ENCODE data around the gene PARP9. TPM values are rescaled to one million over a fixed set of nuclear protein-coding genes. Genes with fewer than 3 reads are reported as not detected.

Gene PARP9
- total and polyA plus RNA-seq, 2 donors (not counting 1 experiment from before 2014, with no cell fraction given): 19.6 to 31.2 TPM

DNA sequence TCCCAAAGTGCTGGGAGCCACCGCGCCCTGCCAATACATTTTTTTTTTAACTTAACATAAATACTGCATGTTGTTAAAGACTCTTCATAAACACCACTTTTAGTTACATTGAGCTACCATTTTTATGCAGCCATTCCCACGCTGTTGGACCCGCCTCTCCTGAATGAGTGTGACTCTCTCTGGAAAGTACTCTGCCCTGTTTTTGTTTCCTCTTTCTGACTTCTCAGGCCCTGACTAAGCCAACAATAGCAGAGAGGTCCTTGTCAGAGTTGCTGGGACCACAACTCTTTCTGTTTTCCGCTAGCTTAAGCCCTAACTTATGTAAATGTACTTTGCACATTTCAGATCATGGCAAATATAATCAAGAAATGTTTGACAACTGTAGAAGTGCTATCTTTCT is 48.6 kb upstream of the PARP9 start:
- Histone ChIP-seq H2AFZ (ENCODE audit: insufficient read depth, low read depth, low read length, poor library complexity, severe bottlenecking) (no peak overlapping the region), H3K79me2 (ENCODE audit: control insufficient read depth, insufficient read depth, low read length) (peaks cover 42% of the 10 kb centered on the region), H3K4me2 (replicated peaks; ENCODE audit: low read depth, low read length, poor library complexity, severe bottlenecking) (no peak overlapping the region), H3K9ac (ENCODE audit: low read length) (no peak overlapping the region), H3K4me3 (ENCODE audit: control extremely low read depth in 1 of 5, extremely low read depth in 1 of 5, insufficient read depth in 1 of 5, low read depth in 2 of 5, low read length in 4 of 5) (no peak overlapping the region), H4K20me1 (ENCODE audit: control insufficient read depth, insufficient read depth, low read length, poor library complexity, severe bottlenecking) (peaks cover 5% of the 10 kb centered on the region), H3K27ac (ENCODE audit: low read length in 2 of 2) (no peak overlapping the region), H3K9me3 (ENCODE audit: control extremely low read depth in 1 of 3, control insufficient read depth in 2 of 3, insufficient read depth in 1 of 3, low read length in 2 of 3) (no peaks in the 10 kb centered on the region), H3K4me1 (ENCODE audit: control insufficient read depth in 2 of 2, insufficient read depth in 2 of 2, low read length in 2 of 2) (peaks cover 16 to 28% of the 10 kb centered on the region in 2 donors), H3K27me3 (replicated peaks in 1 of 4; ENCODE audit: control extremely low read depth in 1 of 4, control insufficient read depth in 3 of 4, insufficient read depth in 4 of 4, low read length in 3 of 4) (no peaks in the 10 kb centered on the region), H3K36me3 (replicated peaks in 1 of 2; ENCODE audit: control extremely low read depth in 1 of 2, control insufficient read depth in 1 of 2, extremely low read depth in 1 of 2, insufficient read depth in 2 of 2, low read length in 1 of 2) (peaks cover 10 to 75% of the 10 kb centered on the region in 2 experiments)
- Mint-ChIP-seq H3K9me3 (ENCODE audit: insufficient read depth) (no peaks in the 10 kb centered on the region), H3K27me3 (no peaks in the 10 kb centered on the region), H3K4me1 (peaks cover 40% of the 10 kb centered on the region), H3K4me3 (no peak overlapping the region), H3K27ac (peak overlapping the region; percentile 56)
- 98% methylated on average over 4 of the region's 5 CpGs for WGBS (ENCODE audit: insufficient coverage)
- intact Hi-C loops (cut with micrococcal nuclease): no loop called here
- ATAC-seq (ENCODE audit: low read depth) (no peak), DNase-seq (no peak)
- CTCF ChIA-PET: interaction anchor here (1.1 to 1.4 kb wide), 2 partner anchors 18 to 67 kb away, joined by 3 to 5 read pairs; no protein-coding TSS in a partner anchor
- POLR2A ChIA-PET: interaction anchor here (0.8 kb wide), 1 partner anchor 88 kb away, joined by 4 read pairs; no protein-coding TSS in a partner anchor
- no peak for TF ChIP-seq EZH2 (IDR thresholded peaks at IDR 0.05; ENCODE audit: borderline replicate concordance, insufficient read depth, low read depth, low read length, poor library complexity, severe bottlenecking)
- TF ChIP-seq, protein P1, sequence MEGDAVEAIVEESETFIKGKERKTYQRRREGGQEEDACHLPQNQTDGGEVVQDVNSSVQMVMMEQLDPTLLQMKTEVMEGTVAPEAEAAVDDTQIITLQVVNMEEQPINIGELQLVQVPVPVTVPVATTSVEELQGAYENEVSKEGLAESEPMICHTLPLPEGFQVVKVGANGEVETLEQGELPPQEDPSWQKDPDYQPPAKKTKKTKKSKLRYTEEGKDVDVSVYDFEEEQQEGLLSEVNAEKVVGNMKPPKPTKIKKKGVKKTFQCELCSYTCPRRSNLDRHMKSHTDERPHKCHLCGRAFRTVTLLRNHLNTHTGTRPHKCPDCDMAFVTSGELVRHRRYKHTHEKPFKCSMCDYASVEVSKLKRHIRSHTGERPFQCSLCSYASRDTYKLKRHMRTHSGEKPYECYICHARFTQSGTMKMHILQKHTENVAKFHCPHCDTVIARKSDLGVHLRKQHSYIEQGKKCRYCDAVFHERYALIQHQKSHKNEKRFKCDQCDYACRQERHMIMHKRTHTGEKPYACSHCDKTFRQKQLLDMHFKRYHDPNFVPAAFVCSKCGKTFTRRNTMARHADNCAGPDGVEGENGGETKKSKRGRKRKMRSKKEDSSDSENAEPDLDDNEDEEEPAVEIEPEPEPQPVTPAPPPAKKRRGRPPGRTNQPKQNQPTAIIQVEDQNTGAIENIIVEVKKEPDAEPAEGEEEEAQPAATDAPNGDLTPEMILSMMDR (IDR thresholded peaks at IDR 0.05): no peak

DNA sequence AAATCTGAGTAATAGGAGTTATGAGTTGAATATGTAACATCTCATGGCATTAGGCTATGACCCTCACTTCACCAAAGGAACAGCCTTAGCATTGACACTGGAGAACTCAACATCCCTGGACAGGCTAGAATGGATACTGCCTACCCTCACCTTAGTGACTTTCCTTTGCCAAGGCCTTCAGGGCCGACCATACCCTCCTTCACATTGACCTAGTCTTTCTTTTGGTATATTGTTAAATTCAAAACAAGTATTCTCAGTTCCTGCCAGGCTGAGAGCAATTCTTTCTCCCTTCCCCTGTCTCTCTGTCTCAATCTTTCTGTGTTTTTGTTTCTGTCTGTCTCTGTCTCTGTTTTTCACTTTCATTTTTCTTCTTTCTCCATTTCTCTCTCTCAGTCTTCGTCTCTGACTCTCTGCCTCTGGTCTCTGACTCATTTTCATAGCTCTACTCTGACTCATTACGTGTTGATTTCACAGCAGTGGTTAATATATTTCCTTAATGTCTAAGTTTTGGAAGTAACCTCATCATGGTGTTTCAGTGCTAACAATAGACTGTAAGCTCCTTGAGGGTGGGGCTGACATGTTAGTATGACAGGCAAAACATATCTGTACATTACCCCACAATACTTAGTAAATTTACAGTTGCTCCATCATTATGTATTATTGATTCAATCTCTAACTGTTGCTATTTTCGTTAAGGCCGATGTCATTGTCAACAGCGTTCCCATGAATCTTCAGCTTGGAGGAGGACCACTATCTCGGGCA is 45.9 kb upstream of the PARP9 start:
- Mint-ChIP-seq H3K9me3 (ENCODE audit: insufficient read depth) (no peaks in the 10 kb centered on the region), H3K27ac (peak overlapping the region; percentile 86), H3K27me3 (no peaks in the 10 kb centered on the region), H3K4me1 (peaks cover 27% of the 10 kb centered on the region), H3K4me3 (peak overlapping the region; percentile 73)
- ATAC-seq (ENCODE audit: low read depth) (peak; percentile 80), DNase-seq (no peak)
- H3K79me2 ChIP-seq (ENCODE audit: control insufficient read depth, insufficient read depth, low read length): peaks cover 61% of the 10 kb centered on the region
- no peak for TF ChIP-seq EZH2 (IDR thresholded peaks at IDR 0.05; ENCODE audit: borderline replicate concordance, insufficient read depth, low read depth, low read length, poor library complexity, severe bottlenecking)
- TF ChIP-seq, protein P1 (IDR thresholded peaks at IDR 0.05): no peak
- no peak overlapping the region for H3K9ac ChIP-seq (ENCODE audit: low read length)
- peak overlapping the region in 1 of 2 donors; percentile 78 for H3K27ac ChIP-seq (ENCODE audit: low read length in 2 of 2)
- no peak overlapping the region for H2AFZ ChIP-seq (ENCODE audit: insufficient read depth, low read depth, low read length, poor library complexity, severe bottlenecking)
- 100% methylated on average over 4 of the region's 7 CpGs for WGBS (ENCODE audit: insufficient coverage)
- H3K4me2 ChIP-seq (replicated peaks; ENCODE audit: low read depth, low read length, poor library complexity, severe bottlenecking): no peak overlapping the region
- no peaks in the 10 kb centered on the region for H3K27me3 ChIP-seq (replicated peaks in 1 of 4; ENCODE audit: control extremely low read depth in 1 of 4, control insufficient read depth in 3 of 4, insufficient read depth in 4 of 4, low read length in 3 of 4)
- H3K36me3 ChIP-seq (replicated peaks in 1 of 2; ENCODE audit: control extremely low read depth in 1 of 2, control insufficient read depth in 1 of 2, extremely low read depth in 1 of 2, insufficient read depth in 2 of 2, low read length in 1 of 2): peaks cover 9 to 73% of the 10 kb centered on the region in 2 experiments
- CTCF ChIA-PET: interaction anchor here (0.6 to 1.0 kb wide), 4 partner anchors 14 to 70 kb away, joined by 3 read pairs; no protein-coding TSS in a partner anchor
- peaks cover 8% of the 10 kb centered on the region for H4K20me1 ChIP-seq (ENCODE audit: control insufficient read depth, insufficient read depth, low read length, poor library complexity, severe bottlenecking)
- intact Hi-C loops (cut with micrococcal nuclease): no loop called here
- H3K4me3 ChIP-seq (ENCODE audit: control extremely low read depth in 1 of 5, extremely low read depth in 1 of 5, insufficient read depth in 1 of 5, low read depth in 2 of 5, low read length in 4 of 5): no peak overlapping the region
- no peaks in the 10 kb centered on the region for H3K9me3 ChIP-seq (ENCODE audit: control extremely low read depth in 1 of 3, control insufficient read depth in 2 of 3, insufficient read depth in 1 of 3, low read length in 2 of 3)
- H3K4me1 ChIP-seq (ENCODE audit: control insufficient read depth in 2 of 2, insufficient read depth in 2 of 2, low read length in 2 of 2): peaks cover 8 to 15% of the 10 kb centered on the region in 2 donors
- POLR2A ChIA-PET: no interaction called here

All from B cell (primary cell).